ENCODE data around the gene ANKFY1.

Gene ANKFY1

GRCh38 chr17:4215882-4216570 is 47.8 kb downstream of the ANKFY1 start (continued):
- TF ChIP-seq HOXD13 (CRISPR knock-in tag; IDR thresholded peaks at IDR 0.05; ENCODE audit: borderline replicate concordance), result no peak
- no peak for TF ChIP-seq ZFP37 (tag by site-specific recombination; IDR thresholded peaks at IDR 0.05)
- no peak for TF ChIP-seq ZNF114 (tag by site-specific recombination; IDR thresholded peaks at IDR 0.05)
- no peak for TF ChIP-seq ZNF792 (tag by site-specific recombination; IDR thresholded peaks at IDR 0.05)
- TF ChIP-seq ZNF560 (tag by site-specific recombination; IDR thresholded peaks at IDR 0.05; ENCODE audit: borderline replicate concordance), result no peak
- no peak for TF ChIP-seq ZNF391 (tag by site-specific recombination; IDR thresholded peaks at IDR 0.05; ENCODE audit: borderline replicate concordance, low read depth)
- TF ChIP-seq ZBTB21 (tag by site-specific recombination; IDR thresholded peaks at IDR 0.05), result no peak
- TF ChIP-seq ZNF610 (tag by site-specific recombination; IDR thresholded peaks at IDR 0.05; ENCODE audit: borderline replicate concordance), result no peak
- no peak; the same call in 1 of the 2 replicates for TF ChIP-seq ZNF2 (tag by site-specific recombination; IDR thresholded peaks at IDR 0.05)
- no peak for TF ChIP-seq ZNF585B (tag by site-specific recombination; IDR thresholded peaks at IDR 0.05)
- TF ChIP-seq ZNF311 (tag by site-specific recombination; IDR thresholded peaks at IDR 0.05; ENCODE audit: borderline replicate concordance), result no peak
- TF ChIP-seq ZNF175 (tag by site-specific recombination; IDR thresholded peaks at IDR 0.05), result no peak
- no peak for TF ChIP-seq ZNF449 (tag by site-specific recombination; IDR thresholded peaks at IDR 0.05)
- TF ChIP-seq ZNF513 (tag by site-specific recombination; IDR thresholded peaks at IDR 0.05), result no peak
- no peak for TF ChIP-seq ZNF341 (tag by site-specific recombination; IDR thresholded peaks at IDR 0.05; ENCODE audit: low read depth)
- no peak for TF ChIP-seq ZNF416 (tag by site-specific recombination; IDR thresholded peaks at IDR 0.05)
- TF ChIP-seq ZBTB26 (tag by site-specific recombination; optimal IDR thresholded peaks at IDR 0.05), result no peak
- TF ChIP-seq ZNF133 (tag by site-specific recombination; IDR thresholded peaks at IDR 0.05), result no peak
- peak; percentile 52; the same call in 1 of the 2 replicates for TF ChIP-seq PATZ1 (tag by site-specific recombination; IDR thresholded peaks at IDR 0.05)
- TF ChIP-seq ZNF274 (IDR thresholded peaks at IDR 0.05; ENCODE audit: low read length), result no peak
- no peak for TF ChIP-seq ZNF274 (tag by site-specific recombination; IDR thresholded peaks at IDR 0.05; ENCODE audit: borderline replicate concordance)
- no peak for TF ChIP-seq ZNF658 (tag by site-specific recombination; IDR thresholded peaks at IDR 0.05)
- TF ChIP-seq ZBTB6 (tag by site-specific recombination; IDR thresholded peaks at IDR 0.05), result no peak
- no peak for TF ChIP-seq REPIN1 (tag by site-specific recombination; IDR thresholded peaks at IDR 0.05; ENCODE audit: low read depth)
- TF ChIP-seq ZNF654 (tag by site-specific recombination; IDR thresholded peaks at IDR 0.05; ENCODE audit: low read depth), result peak; percentile 21; the same call in 1 of the 2 replicates
- TF ChIP-seq ZNF155 (tag by site-specific recombination; IDR thresholded peaks at IDR 0.05), result no peak
- no peak for TF ChIP-seq KLF16 (tag by site-specific recombination; IDR thresholded peaks at IDR 0.05)
- TF ChIP-seq ZSCAN4 (tag by site-specific recombination; IDR thresholded peaks at IDR 0.05), result no peak
- no peak for TF ChIP-seq PRDM4 (tag by site-specific recombination; IDR thresholded peaks at IDR 0.05)
- no peak for TF ChIP-seq HOXA7 (CRISPR knock-in tag; IDR thresholded peaks at IDR 0.05; ENCODE audit: borderline replicate concordance)

All from HEK293 (cell line).